NOMO-1 treated with dmso at 0.1 percent for 144 hours (cell line): Measurements from ENCODE around the gene RBFOX1.

Experiments
- DNase-seq: peaks from one replicate; lab custom pipeline; 2025; ENCODE audit not compliant: unreplicated experiment; lab: John Stamatoyannopoulos, UW

RBFOX1 gene

DNA sequence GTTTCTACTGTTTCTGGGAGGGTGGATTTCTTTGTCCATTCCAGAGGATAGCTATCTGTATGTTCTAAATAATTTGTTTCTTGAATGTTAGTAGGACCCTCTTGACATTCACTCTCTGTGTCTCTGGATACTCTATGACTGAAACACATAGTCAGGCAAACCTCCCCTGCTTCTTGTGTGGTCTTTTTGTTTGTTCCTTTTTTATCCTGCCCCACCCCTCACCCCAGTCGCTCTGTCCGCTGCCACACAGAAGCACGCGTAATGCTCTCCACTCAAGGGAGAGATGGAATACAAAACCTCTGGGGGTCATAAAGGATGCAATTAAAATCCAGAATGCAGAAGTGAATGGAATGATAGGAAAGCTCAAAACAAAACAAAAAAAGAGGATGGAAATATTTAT lies 253.1 kb downstream of the RBFOX1 start:
- DNase-seq: no peak

DNA sequence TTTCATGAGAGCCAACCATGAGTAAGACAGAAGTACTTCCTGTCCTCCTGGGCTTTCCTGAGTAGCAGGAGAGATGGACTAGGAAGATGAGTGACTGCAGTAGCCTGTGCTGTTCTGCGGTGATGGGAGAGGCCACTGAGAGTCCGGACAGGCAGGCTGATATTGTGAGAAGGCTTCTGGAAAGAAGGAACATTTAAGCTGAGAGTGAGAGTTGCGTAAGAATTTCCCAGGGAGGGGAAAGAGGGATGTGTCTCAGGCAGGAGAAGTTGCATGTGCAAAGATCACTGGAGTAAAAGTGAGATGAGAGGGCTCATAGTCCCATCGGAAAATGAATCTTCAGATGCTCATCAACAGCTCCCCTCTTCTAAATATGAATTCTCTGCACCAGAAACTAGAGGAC lies 258.3 kb downstream of the RBFOX1 start:
- no peak for DNase-seq

DNA sequence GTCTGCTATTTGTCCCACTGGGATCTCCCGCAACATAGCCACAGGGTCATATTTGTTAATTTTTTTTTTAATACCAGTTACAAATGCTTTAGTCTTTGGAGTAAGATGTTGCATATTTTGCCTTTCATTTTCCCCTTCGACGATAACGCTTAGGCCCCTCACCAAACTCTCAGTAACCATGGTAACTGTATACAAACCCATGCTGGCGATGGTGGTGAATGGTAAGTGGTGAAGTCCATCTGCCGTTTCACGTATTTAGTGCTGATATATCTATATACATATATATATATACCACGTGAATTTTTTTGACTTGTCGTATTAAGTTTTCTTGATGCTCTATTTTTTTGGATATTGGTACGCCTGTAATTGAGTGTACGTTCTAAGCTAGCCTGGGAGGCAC lies 263.7 kb downstream of the RBFOX1 start:
- DNase-seq: no peak

DNA sequence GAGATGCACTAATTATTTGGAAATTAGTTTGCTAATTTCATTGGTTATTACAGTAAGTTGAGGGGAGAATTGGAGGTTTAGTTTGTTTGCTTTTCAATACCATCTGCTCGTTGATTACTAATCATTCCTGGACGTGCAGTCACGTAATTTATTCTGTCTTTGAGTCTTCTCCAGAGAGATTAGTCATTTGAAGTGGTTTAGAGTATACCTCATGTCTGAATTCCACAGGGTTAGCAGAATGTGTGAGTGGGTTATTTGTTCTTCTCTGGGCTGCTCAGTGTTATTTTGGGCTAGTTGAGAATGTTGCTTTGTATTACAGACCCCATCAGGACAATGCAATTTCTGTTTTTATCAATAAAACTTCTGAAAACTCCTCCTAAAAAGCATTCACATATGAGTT lies 265.0 kb downstream of the RBFOX1 start:
- no peak for DNase-seq

GRCh38 chr16:7601100-7601499 lies 268.5 kb downstream of the RBFOX1 start:
- no peak for DNase-seq

GRCh38 chr16:7602291-7602950 lies 269.8 kb downstream of the RBFOX1 start:
- DNase-seq: no peak

GRCh38 chr16:7605812-7606211 lies 273.2 kb downstream of the RBFOX1 start:
- DNase-seq: no peak

- DNase-seq: no peak
Observed at GRCh38 chr16:7612671-7613070, 280.0 kb downstream of the RBFOX1 start.

- DNase-seq: no peak
Observed at GRCh38 chr16:7613518-7613917, 280.9 kb downstream of the RBFOX1 start.

DNA sequence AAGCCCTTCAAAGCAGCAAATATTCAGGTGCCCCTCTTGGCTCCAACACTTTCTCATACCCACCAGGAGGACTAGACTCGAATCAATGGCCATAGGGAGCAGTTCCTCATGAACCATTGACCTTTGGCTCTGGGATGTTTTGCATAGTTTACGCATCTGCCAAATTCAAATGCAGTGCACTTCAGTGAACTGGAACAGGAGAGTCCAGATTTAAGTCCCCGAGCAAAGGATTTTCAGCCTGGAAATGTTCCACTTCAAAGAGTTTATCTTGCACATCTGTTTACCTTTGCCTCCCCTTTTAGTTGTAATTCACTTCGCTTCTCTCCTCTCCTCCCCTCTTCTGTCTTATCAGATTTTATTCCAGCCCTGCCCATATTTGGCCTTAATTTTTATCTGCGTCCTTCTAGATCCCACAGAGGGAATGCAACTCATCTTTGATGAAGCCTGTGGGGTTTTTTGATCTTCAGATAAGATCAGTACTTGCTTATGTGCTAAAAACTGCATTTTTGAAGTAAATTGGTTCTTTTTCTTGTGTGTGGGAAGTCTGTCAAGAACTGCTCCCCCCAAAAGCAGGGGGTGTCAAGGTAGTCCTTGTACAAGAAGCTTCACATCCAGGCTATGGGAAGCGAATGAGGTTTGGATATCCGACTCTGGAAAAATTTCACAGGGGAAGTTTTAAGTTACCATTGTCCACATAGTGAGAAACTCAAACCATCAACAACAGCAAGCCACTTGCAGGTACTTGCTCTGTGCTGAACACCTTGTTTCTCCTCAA lies 281.6 kb downstream of the RBFOX1 start:
- DNase-seq: no peak

GRCh38 chr16:7615565-7615964 lies 282.9 kb downstream of the RBFOX1 start:
- DNase-seq: no peak

DNA sequence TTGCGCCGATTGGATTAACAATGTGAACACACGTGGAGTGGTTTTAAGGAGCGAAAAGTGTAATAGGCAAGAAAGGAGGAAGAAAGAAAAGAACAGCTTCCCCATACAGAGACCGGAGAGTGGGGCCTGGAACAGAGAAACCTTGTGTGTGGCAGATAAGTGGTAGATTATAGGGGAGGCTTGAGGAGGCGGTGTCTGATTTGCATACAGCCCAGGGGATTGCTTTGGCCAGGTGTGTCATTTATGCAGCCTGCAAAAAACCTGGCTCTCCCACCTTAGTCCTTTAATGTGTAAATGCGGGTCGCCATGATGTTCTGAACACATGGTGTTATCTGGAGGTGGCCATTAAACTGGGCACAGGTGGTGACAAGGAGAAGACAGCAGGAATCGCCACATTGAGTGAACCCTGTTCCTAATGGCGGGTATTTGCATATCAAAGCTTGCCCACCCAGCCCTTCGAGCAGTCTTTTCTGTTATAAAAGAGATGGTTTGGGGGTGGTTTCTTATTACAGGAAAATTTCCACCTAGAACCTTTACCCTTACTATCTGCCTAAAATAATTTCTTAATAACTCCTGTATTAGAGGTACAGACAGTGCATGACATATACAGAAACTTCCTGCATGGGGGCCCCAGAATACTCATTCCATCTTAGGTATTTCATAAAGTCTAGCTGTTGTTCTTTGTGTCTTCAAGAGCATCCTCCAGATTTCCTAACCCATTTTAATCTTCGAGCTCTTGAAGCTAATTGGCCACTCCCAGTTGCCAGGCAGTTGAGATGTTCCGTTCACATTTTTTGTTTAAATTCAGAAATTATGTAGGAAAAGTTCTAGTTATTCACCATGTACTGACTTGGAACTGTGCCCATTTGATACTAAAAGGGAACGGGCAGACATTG lies 292.5 kb downstream of the RBFOX1 start:
- DNase-seq: no peak

- DNase-seq: no peak
Observed at GRCh38 chr16:7628981-7629380, 296.3 kb downstream of the RBFOX1 start.

DNA sequence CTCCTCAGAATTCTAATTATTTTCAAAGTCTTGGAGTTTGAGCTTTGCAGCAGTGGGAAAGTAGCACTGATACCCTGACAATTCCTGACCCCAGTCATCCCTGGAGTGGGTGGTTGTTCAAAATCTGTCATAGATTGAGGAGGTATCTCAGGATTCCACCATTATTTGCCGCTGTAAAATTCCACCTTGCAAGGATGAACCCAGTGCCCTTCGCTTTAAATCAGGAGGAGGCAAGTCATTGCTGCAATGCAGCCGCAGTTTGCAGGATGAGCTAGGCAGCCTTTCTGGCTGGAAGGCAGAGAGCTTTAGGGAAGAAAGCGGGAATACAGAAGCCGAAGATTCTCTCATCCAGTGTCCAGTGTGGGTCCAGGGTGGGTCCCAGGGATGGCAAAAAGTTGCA lies 296.9 kb downstream of the RBFOX1 start:
- DNase-seq: no peak

GRCh38 chr16:7637446-7637845 lies 304.8 kb downstream of the RBFOX1 start:
- DNase-seq: no peak

- DNase-seq: no peak
Observed at GRCh38 chr16:7638306-7638705, 305.7 kb downstream of the RBFOX1 start.

DNA sequence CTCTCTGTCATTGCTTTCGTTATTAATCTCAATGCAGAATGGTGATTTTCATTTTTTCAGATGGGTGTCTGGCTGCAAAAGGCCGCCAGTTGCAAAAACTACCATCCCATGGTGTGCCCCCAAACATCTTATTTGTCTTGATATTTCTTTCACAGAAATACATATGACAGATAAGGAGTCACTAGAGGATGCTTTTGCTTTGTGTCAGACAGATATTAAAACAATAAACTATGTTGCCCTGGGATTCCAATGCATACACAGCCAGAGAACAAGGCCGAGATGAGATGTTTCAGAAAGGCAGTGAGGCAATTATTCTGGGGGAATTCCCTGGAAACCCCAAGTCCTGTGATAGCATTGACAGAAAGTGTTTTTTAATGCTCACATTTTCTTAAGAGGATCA lies 307.7 kb downstream of the RBFOX1 start:
- no peak for DNase-seq

DNA sequence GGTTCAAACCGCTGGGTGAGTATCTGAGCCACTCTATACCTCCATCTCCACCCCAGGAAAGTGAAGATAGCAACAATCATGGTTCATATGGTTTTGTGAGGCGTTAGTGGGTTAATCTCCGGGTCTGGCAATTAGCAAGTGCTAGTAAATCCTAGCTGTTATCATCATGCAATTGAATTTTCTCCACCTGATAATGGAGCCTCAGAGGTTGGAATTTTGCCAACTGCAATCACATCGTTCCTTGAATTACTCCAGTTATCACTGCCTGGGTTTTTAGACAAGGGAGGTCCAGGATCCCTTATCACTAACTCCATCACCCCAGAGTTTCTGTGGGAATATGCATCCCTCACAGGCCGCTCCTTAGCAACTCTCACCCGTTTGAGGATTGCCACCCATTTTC lies 311.5 kb downstream of the RBFOX1 start:
- no peak for DNase-seq

GRCh38 chr16:7644811-7645210 lies 312.2 kb downstream of the RBFOX1 start:
- DNase-seq: no peak

DNA sequence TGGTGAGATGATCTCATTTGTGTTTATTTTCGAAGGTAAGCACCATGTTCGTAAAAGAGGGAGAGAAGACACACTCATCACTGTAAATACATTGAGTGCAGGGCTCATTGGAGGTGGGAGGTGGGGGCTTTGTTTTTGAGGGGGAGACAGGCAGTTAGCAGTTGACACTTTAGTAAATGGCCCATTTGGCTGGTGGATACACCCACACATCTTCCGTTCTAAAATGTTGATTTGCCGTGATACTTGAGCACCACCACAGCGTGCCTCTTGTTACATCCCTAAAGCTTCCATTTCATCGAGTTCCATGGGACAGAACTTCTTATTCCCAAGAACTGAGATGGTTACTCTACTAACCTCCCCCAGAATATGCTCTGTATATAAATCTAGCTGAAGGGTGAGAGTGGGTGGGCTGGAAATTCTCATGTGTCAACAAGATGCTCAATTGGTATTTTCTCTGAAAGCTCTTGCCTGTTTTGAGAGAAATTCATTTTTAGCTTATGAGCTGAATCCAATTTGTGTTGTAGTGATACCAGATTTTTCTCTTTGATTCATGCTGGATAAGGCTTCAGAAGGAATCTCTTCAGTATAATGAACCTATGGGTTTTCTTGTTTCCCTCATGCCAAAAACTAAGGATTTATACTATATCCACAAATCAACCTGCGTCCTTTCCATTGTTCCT lies 314.3 kb downstream of the RBFOX1 start:
- no peak for DNase-seq

DNA sequence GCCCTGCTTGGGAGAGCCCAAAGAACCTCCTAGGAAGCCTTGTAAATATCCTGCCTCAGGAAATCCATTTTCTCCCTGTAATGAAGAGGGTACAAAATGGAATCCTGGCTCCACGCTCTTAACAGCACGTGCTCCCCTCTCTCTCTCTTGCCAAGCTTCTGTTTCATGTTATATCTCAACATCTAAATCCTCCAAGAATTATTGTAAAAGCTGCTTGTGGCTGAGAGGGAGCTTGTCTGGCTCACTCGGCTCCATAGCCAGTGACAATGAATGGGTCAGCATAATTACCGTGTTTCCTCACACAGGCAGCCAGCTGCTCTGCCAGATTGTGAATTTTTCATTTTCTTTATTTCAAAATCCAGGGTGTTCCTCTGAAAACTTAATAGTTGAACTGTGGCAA lies 317.8 kb downstream of the RBFOX1 start:
- DNase-seq: no peak
